HepG2 (cell line): ENCODE measurements around the gene APBA1. TPM values are rescaled to one million over a fixed set of nuclear protein-coding genes. Genes with fewer than 3 reads are reported as not detected.

Source experiments
- ATAC-seq: fragments of 200-7000 bp; cut with Tn5 transposase; 3 replicates; pipeline ENCODE4 v1.9.1; 2020; ENCODE audit warnings: mild to moderate bottlenecking, moderate library complexity
- BruUV-seq: library from RNA; stranded (reverse); fragments of 400-500 nt; replicated peaks from 2 replicates; lab custom pipeline; 2021; lab: Mats Ljungman, UMichigan
- CTCF ChIA-PET: fragments of 300-600 bp; formaldehyde crosslinking; extraction: SDS; loops from one replicate; lab custom pipeline; 2021; ENCODE audit warnings: low total read pairs, inconsistent platforms, low intra/inter-chr PET ratio; lab: Yijun Ruan, JAX
- POLR2A ChIA-PET: fragments of 350-600 bp; sonication (Branson Sonifier 250); formaldehyde crosslinking; loops from one replicate; lab custom pipeline; 2020; ENCODE audit warnings: antibody characterized with exemption, inconsistent platforms; lab: Yijun Ruan, JAX
- DNase-seq: peaks from one replicate; pipeline ENCODE4 v3.0.0-alpha.2; 2015; ENCODE audit warnings: low spot score
- FAIRE-seq: peaks from 3 replicates; lab custom pipeline; 2011; peaks lifted over from hg19 to GRCh38; lab: Jason Lieb, UNC
- H2AFZ ChIP-seq: one replicate; pipeline ENCODE4 v1.6.1; 2011; ENCODE audit warnings: low read length, inconsistent platforms
- H3K27ac ChIP-seq: fragments of 300-600 bp; 3 replicates; pipeline ENCODE4 v1.8.0; 2011; ENCODE audit warnings: mixed run types, mild to moderate bottlenecking, mixed read lengths, low read length, inconsistent platforms; ENCODE audit not compliant: insufficient read depth; ENCODE audit errors: extremely low read length
- H3K27me3 ChIP-seq, 2 experiments: fragments of 200-600 bp in 1 of 2; 2 replicates in 1 of 2; 3 replicates in 1 of 2; pipeline versions ENCODE4 v1.6.0 to v1.8.0; 2011; ENCODE audit warnings: low read length in 2 of 2, mild to moderate bottlenecking in 2 of 2, moderate library complexity in 2 of 2, inconsistent platforms in 1 of 2; ENCODE audit not compliant: insufficient read depth in 2 of 2, control insufficient read depth in 1 of 2
- H3K36me3 ChIP-seq, 2 experiments: fragments of 200-600 bp in 1 of 2; replicated peaks in 1 of 2; 2 replicates in 1 of 2; 3 replicates in 1 of 2; pipeline versions ENCODE4 v1.5.1 to v1.8.0; 2011; ENCODE audit warnings: low read length in 2 of 2, inconsistent platforms in 1 of 2; ENCODE audit not compliant: insufficient read depth in 2 of 2, control insufficient read depth in 1 of 2
- H3K4me1 ChIP-seq: 2 replicates; pipeline ENCODE4 v1.5.1; 2012; ENCODE audit warnings: low read length, inconsistent platforms; ENCODE audit not compliant: insufficient read depth
- H3K4me2 ChIP-seq: 2 replicates; pipeline ENCODE4 v1.6.0; 2011; ENCODE audit warnings: low read depth, low read length, inconsistent platforms
- H3K4me3 ChIP-seq, 3 experiments: fragments of 200-600 bp in 1 of 3; sonication (generic), shearing (Covaris generic) in 1 of 3; replicated peaks in 1 of 3; 2 replicates each; pipeline ENCODE4 v1.5.1; 2011 to 2016; ENCODE audit warnings: low read length in 3 of 3, inconsistent platforms in 2 of 3, low read depth in 2 of 3, mild to moderate bottlenecking in 2 of 3, control low read depth in 1 of 3, mixed read lengths in 1 of 3; ENCODE audit not compliant: insufficient read depth in 1 of 3
- H3K79me2 ChIP-seq: one replicate; pipeline ENCODE4 v1.6.1; 2011; ENCODE audit warnings: low read length, inconsistent platforms; ENCODE audit not compliant: insufficient read depth
- H3K9ac ChIP-seq: 2 replicates; pipeline ENCODE4 v1.6.0; 2011; ENCODE audit warnings: mild to moderate bottlenecking, low read depth, low read length, inconsistent platforms; ENCODE audit not compliant: insufficient read depth
- H3K9me3 ChIP-seq: 2 replicates; pipeline ENCODE4 v1.5.1; 2012; ENCODE audit warnings: mild to moderate bottlenecking, low read length
- H4K20me1 ChIP-seq: 2 replicates; pipeline ENCODE4 v1.6.0; 2011; ENCODE audit warnings: inconsistent platforms, mild to moderate bottlenecking, low read length, moderate library complexity; ENCODE audit not compliant: insufficient read depth
- AKAP8 ChIP-seq: sonication (generic); formaldehyde crosslinking; IDR thresholded peaks from 2 replicates; pipeline ENCODE4 v1.5.1; 2020; ENCODE audit warnings: mild to moderate bottlenecking, missing genetic modification reagents
- BRCA1 ChIP-seq: sonication (generic); formaldehyde crosslinking; IDR thresholded peaks from 2 replicates; pipeline ENCODE4 v1.4.0; 2020; ENCODE audit warnings: missing genetic modification reagents
- ELF4 ChIP-seq: sonication (generic); formaldehyde crosslinking; IDR thresholded peaks from 2 replicates; pipeline ENCODE4 v1.5.0; 2020; ENCODE audit warnings: missing genetic modification reagents, mild to moderate bottlenecking, moderate library complexity, borderline replicate concordance
- EP300 ChIP-seq, 3 experiments: sonication (generic) in 1 of 3; formaldehyde crosslinking in 1 of 3; IDR thresholded peaks; 2 replicates each; pipeline versions ENCODE4 v1.5.1 to v1.6.1; 2011 to 2020; ENCODE audit warnings: low read depth in 2 of 3, low read length in 2 of 3, borderline replicate concordance in 1 of 3, improper control_type of control experiment in 1 of 3, mild to moderate bottlenecking in 1 of 3, missing genetic modification reagents in 1 of 3, moderate library complexity in 1 of 3
- ESRRA ChIP-seq: sonication (generic); formaldehyde crosslinking; IDR thresholded peaks from 2 replicates; pipeline ENCODE4 v1.5.1; 2020; ENCODE audit warnings: mild to moderate bottlenecking, low read depth, missing genetic modification reagents
- GPN1 ChIP-seq: sonication (generic); formaldehyde crosslinking; IDR thresholded peaks from 2 replicates; pipeline ENCODE4 v1.5.1; 2020; ENCODE audit warnings: missing genetic modification reagents, borderline replicate concordance
- KLF15 ChIP-seq: sonication (generic); formaldehyde crosslinking; IDR thresholded peaks from 2 replicates; pipeline ENCODE4 v1.8.1; 2023; ENCODE audit warnings: borderline replicate concordance, mild to moderate bottlenecking, inconsistent platforms, missing genetic modification reagents, mixed read lengths
- NFRKB ChIP-seq: fragments of 450-650 bp; IDR thresholded peaks from 2 replicates; pipeline ENCODE4 v1.6.1; 2017
- RCOR2 ChIP-seq: IDR thresholded peaks from 2 replicates; pipeline ENCODE4 v1.6.1; 2016; ENCODE audit warnings: missing biosample characterization, missing genetic modification reagents
- SMAD9 ChIP-seq: sonication (generic); formaldehyde crosslinking; IDR thresholded peaks from 2 replicates; pipeline ENCODE4 v1.5.1; 2020; ENCODE audit warnings: mild to moderate bottlenecking, missing genetic modification reagents
- ZBTB20 ChIP-seq: sonication (generic); formaldehyde crosslinking; IDR thresholded peaks from 2 replicates; pipeline ENCODE4 v1.8.1; 2023; ENCODE audit warnings: missing genetic modification reagents, low read depth, mild to moderate bottlenecking, borderline replicate concordance
- ZIK1 ChIP-seq: sonication (generic); formaldehyde crosslinking; IDR thresholded peaks from 2 replicates; pipeline ENCODE4 v1.5.0; 2020; ENCODE audit warnings: mild to moderate bottlenecking, low read depth, missing genetic modification reagents, borderline replicate concordance
- ZKSCAN5 ChIP-seq: sonication (generic); formaldehyde crosslinking; IDR thresholded peaks from 2 replicates; pipeline ENCODE4 v1.5.1; 2020; ENCODE audit warnings: mild to moderate bottlenecking, missing genetic modification reagents
- ZNF124 ChIP-seq: sonication (generic); formaldehyde crosslinking; IDR thresholded peaks from 2 replicates; pipeline ENCODE4 v1.4.0; 2020; ENCODE audit warnings: missing genetic modification reagents
- ZNF24 ChIP-seq: fragments of 450-650 bp; IDR thresholded peaks from 2 replicates; pipeline ENCODE4 v1.6.1; 2017; ENCODE audit warnings: antibody characterized with exemption, mild to moderate bottlenecking
- ZNF253 ChIP-seq: sonication (generic); formaldehyde crosslinking; IDR thresholded peaks from 2 replicates; pipeline ENCODE4 v1.8.0; 2022; ENCODE audit warnings: mild to moderate bottlenecking, missing genetic modification reagents, borderline replicate concordance
- ZNF33B ChIP-seq: sonication (generic); formaldehyde crosslinking; IDR thresholded peaks from 2 replicates; pipeline ENCODE4 v1.5.1; 2020; ENCODE audit warnings: mild to moderate bottlenecking, missing genetic modification reagents
- ZNF501 ChIP-seq: sonication (generic); formaldehyde crosslinking; IDR thresholded peaks from 2 replicates; pipeline ENCODE4 v1.5.1; 2020; ENCODE audit warnings: mild to moderate bottlenecking, moderate library complexity, missing genetic modification reagents
- ZNF75D ChIP-seq: sonication (generic); formaldehyde crosslinking; IDR thresholded peaks from 2 replicates; pipeline ENCODE4 v1.8.1; 2023; ENCODE audit warnings: missing genetic modification reagents, mild to moderate bottlenecking, borderline replicate concordance
- WGBS: methylation state at CpG from one replicate; pipeline ENCODE4 v1.1.6; 2017; ENCODE audit warnings: low lambda C conversion rate; 5-methylcytosine and 5-hydroxymethylcytosine counted together
- in situ Hi-C: cut with HindIII; loops from 2 replicates; pipeline ENCODE4 v1.10.0; 2017; ENCODE audit warnings: low pct_unique_long_range_greater_than_20kb; ENCODE audit not compliant: extremely low pct_ligation_motif_present
- intact Hi-C: fragments of 100-400 bp; cut with micrococcal nuclease; formaldehyde crosslinking; loops from one replicate; pipeline ENCODE4 v1.10.0; 2022; ENCODE audit not compliant: unreplicated experiment
- polyA plus RNA-seq, 8 experiments: library from polyadenylated mRNA; depleted of rRNA in 3 of 8; stranded (reverse) in 7 of 8; unstranded in 1 of 8; fragments of >200 nt; fragmentation: Illumina TruSeq in 4 of 8; extraction: Trizol in 4 of 8; gene quantifications; 2 replicates each; pipeline versions ENCODE4 v1.2.1 to v1.2.3, GENCODE V29; 2011 to 2016; ENCODE audit warnings: low read depth in 4 of 8, missing spikeins in 1 of 8, mixed read lengths in 1 of 8; ENCODE audit not compliant: insufficient read depth in 1 of 8
- total RNA-seq, 5 experiments: library from RNA; depleted of rRNA; stranded (reverse); fragments of >200 nt; fragmentation: Illumina TruSeq; extraction: Trizol; gene quantifications; 2 replicates each; pipeline ENCODE4 v1.2.3, GENCODE V29; 2016; ENCODE audit warnings: low read depth in 1 of 5
- TF ChIP-seq, protein P1 (sequence below), 2 experiments: sonication (generic) in 1 of 2; formaldehyde crosslinking in 1 of 2; IDR thresholded peaks; 2 replicates each; pipeline versions ENCODE4 v1.4.0 to v1.6.1; 2016 to 2020; ENCODE audit warnings: borderline replicate concordance in 1 of 2, low read depth in 1 of 2, mild to moderate bottlenecking in 1 of 2, missing genetic modification reagents in 1 of 2

The APBA1 gene
- total and polyA plus RNA-seq, 2 of the 13 experiments (the other 11 are each of a cell fraction or from before 2014, with no cell fraction given): 0.15 TPM; not detected in 1

DNA sequence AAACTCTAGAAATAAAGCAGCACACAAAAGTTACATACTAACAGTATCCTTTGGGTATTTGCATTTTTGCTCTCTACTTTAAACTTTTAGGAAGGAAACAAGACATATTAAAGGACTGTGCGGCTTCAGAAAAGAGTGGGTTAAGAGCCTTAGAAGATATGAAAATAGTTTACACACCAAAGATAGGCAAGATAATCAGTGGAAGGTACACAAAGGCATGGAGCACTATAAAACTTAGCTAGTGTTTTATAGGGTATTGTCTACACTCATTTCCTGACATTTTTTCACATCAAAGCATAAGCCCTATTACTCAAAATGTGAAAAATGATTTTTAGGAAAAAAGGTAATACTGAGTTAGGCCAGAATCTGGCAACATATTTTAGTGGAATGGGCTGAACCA lies 43.7 kb upstream of the APBA1 start:
- no peak overlapping the region for H3K4me2 ChIP-seq
- POLR2A ChIA-PET: no interaction called here
- BruUV-seq: no TSS peak

More for the DNA sequence above, 43.7 kb upstream of the APBA1 start:
- H3K79me2 ChIP-seq: no peaks in the 10 kb centered on the region
- FAIRE-seq (no peak), ATAC-seq (no peak), DNase-seq (no peak)
- 93% methylated on average over 1 of the region's 1 CpG for WGBS
- TF ChIP-seq ZBTB20 (CRISPR knock-in tag) (no peak), ZKSCAN5 (CRISPR knock-in tag) (no peak), ZNF33B (CRISPR knock-in tag) (no peak), GPN1 (CRISPR knock-in tag) (no peak), ZNF124 (no peak), ZIK1 (CRISPR knock-in tag) (no peak), ESRRA (CRISPR knock-in tag) (no peak), RCOR2 (CRISPR knock-in tag) (no peak), ZNF253 (CRISPR knock-in tag) (no peak), AKAP8 (CRISPR knock-in tag) (no peak), BRCA1 (CRISPR knock-in tag) (no peak), ZNF75D (CRISPR knock-in tag) (no peak), ELF4 (no peak), EP300 (IDR thresholded peaks at IDR 0.05; ENCODE audit: low read depth in 2 of 2, low read length in 2 of 2) (no peak), EP300 (CRISPR knock-in tag; IDR thresholded peaks at IDR 0.05; ENCODE audit: borderline replicate concordance) (no peak), SMAD9 (no peak), ZNF501 (CRISPR knock-in tag) (no peak), ZNF24 (no peak), KLF15 (CRISPR knock-in tag) (no peak), NFRKB (no peak)
- TF ChIP-seq, protein P1, sequence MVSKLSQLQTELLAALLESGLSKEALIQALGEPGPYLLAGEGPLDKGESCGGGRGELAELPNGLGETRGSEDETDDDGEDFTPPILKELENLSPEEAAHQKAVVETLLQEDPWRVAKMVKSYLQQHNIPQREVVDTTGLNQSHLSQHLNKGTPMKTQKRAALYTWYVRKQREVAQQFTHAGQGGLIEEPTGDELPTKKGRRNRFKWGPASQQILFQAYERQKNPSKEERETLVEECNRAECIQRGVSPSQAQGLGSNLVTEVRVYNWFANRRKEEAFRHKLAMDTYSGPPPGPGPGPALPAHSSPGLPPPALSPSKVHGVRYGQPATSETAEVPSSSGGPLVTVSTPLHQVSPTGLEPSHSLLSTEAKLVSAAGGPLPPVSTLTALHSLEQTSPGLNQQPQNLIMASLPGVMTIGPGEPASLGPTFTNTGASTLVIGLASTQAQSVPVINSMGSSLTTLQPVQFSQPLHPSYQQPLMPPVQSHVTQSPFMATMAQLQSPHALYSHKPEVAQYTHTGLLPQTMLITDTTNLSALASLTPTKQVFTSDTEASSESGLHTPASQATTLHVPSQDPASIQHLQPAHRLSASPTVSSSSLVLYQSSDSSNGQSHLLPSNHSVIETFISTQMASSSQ (IDR thresholded peaks at IDR 0.05; ENCODE audit: low read depth): no peak
- TF ChIP-seq, protein P1 (CRISPR knock-in tag; IDR thresholded peaks at IDR 0.05; ENCODE audit: borderline replicate concordance): no peak
- no peaks in the 10 kb centered on the region for H4K20me1 ChIP-seq
- no peaks in the 10 kb centered on the region for H3K9me3 ChIP-seq
- CTCF ChIA-PET: no interaction called here
- intact Hi-C loops (no loop called here), in situ Hi-C loops (no loop called here)
- H3K9ac ChIP-seq: no peak overlapping the region
- H3K36me3 ChIP-seq: peaks cover 1 to 15% of the 10 kb centered on the region in 2 experiments; a peak in 4 of 5 replicates
- H3K27ac ChIP-seq: no peak overlapping the region
- peaks cover 35% of the 10 kb centered on the region for H3K4me1 ChIP-seq
- no peak overlapping the region for H2AFZ ChIP-seq
- no peak overlapping the region for H3K4me3 ChIP-seq
- no peaks in the 10 kb centered on the region for H3K27me3 ChIP-seq
